K562 (cell line): ENCODE results near the gene MRM2. TPM values are rescaled to one million over a fixed set of nuclear protein-coding genes. Genes with fewer than 3 reads are reported as not detected.

Source experiments
- ATAC-seq: fragments of 200-7000 bp; cut with Tn5 transposase; 3 replicates; pipeline ENCODE4 v1.9.1; 2020; ENCODE audit warnings: moderate library complexity
- BruUV-seq: library from RNA; stranded (reverse); fragments of 400-500 nt; replicated peaks from 2 replicates; lab custom pipeline; 2021; lab: Mats Ljungman, UMichigan
- CTCF ChIA-PET: fragments of 300-600 bp; formaldehyde crosslinking; extraction: SDS; loops from one replicate; lab custom pipeline; 2021; ENCODE audit warnings: low intra/inter-chr PET ratio; lab: Yijun Ruan, JAX
- POLR2A ChIA-PET: fragments of 300-600, 350-650 bp; sonication (Branson Sonifier 250); formaldehyde crosslinking; extraction: SDS; loops from one replicate; lab custom pipeline; 2021; ENCODE audit warnings: antibody characterized with exemption, inconsistent platforms; lab: Yijun Ruan, JAX
- DNase-seq, 4 experiments: peaks; one replicate each; pipeline versions ENCODE4 v3.0.0 to v3.0.0-alpha.2; 2011 to 2018; ENCODE audit warnings: low spot score in 3 of 4, mixed read lengths in 3 of 4; ENCODE audit errors: extremely low read depth in 1 of 4
- FAIRE-seq: peaks from 2 replicates; lab custom pipeline; 2011; peaks lifted over from hg19 to GRCh38; lab: Jason Lieb, UNC
- H2AFZ ChIP-seq: 2 replicates; pipeline ENCODE4 v1.6.0; 2011; ENCODE audit warnings: low read depth, low read length, control low read depth, inconsistent platforms
- H3K27ac ChIP-seq: fragments of 200-600 bp; 3 replicates; pipeline ENCODE4 v1.8.0; 2011; ENCODE audit warnings: low read depth, mild to moderate bottlenecking, control low read depth, inconsistent platforms, low read length, moderate library complexity, mixed read lengths; ENCODE audit errors: extremely low read depth
- H3K27me3 ChIP-seq, 2 experiments: fragments of 300-600 bp in 1 of 2; 2 replicates in 1 of 2; 3 replicates in 1 of 2; pipeline versions ENCODE4 v1.6.0 to v1.8.0; 2011; ENCODE audit warnings: inconsistent platforms in 2 of 2, low read length in 2 of 2, mild to moderate bottlenecking in 1 of 2, mixed read lengths in 1 of 2, moderate library complexity in 1 of 2; ENCODE audit not compliant: control insufficient read depth in 2 of 2, insufficient read depth in 2 of 2
- H3K36me3 ChIP-seq: fragments of 300-600 bp; 3 replicates; pipeline ENCODE4 v1.8.0; 2011; ENCODE audit warnings: mild to moderate bottlenecking, low read length, inconsistent platforms; ENCODE audit not compliant: control insufficient read depth, insufficient read depth
- H3K4me1 ChIP-seq, 2 experiments: fragments of 200-600 bp in 1 of 2; replicated peaks in 1 of 2; 2 replicates in 1 of 2; 3 replicates in 1 of 2; pipeline versions ENCODE4 v1.5.1 to v1.8.0; 2011; ENCODE audit warnings: inconsistent platforms in 2 of 2, low read length in 2 of 2, mild to moderate bottlenecking in 1 of 2, mixed read lengths in 1 of 2, moderate library complexity in 1 of 2; ENCODE audit not compliant: control insufficient read depth in 2 of 2, insufficient read depth in 2 of 2
- H3K4me2 ChIP-seq: 2 replicates; pipeline ENCODE4 v1.6.1; 2011; ENCODE audit warnings: low read length, control low read depth, inconsistent platforms, mixed read lengths; ENCODE audit not compliant: insufficient read depth
- H3K4me3 ChIP-seq: fragments of 200-600 bp; sonication (generic), shearing (Covaris generic); 2 replicates; pipeline ENCODE4 v1.5.1; 2016; ENCODE audit warnings: control low read depth, inconsistent platforms
- H3K79me2 ChIP-seq: fragments of 200-600 bp; 3 replicates; pipeline ENCODE4 v1.8.0; 2011; ENCODE audit warnings: low read length, inconsistent platforms; ENCODE audit not compliant: control insufficient read depth, insufficient read depth
- H3K9ac ChIP-seq, 2 experiments: 2 replicates each; pipeline versions ENCODE4 v1.6.0 to v1.6.1; 2011; ENCODE audit warnings: low read depth in 2 of 2, low read length in 2 of 2, control low read depth in 1 of 2, inconsistent platforms in 1 of 2, mild to moderate bottlenecking in 1 of 2, mixed read lengths in 1 of 2; ENCODE audit not compliant: insufficient read depth in 1 of 2
- H3K9me1 ChIP-seq: one replicate; pipeline ENCODE4 v1.6.0; 2011; ENCODE audit warnings: inconsistent platforms, mild to moderate bottlenecking, low read length, moderate library complexity; ENCODE audit not compliant: control insufficient read depth, insufficient read depth
- H3K9me3 ChIP-seq: replicated peaks from 2 replicates; pipeline ENCODE4 v1.5.1; 2011; ENCODE audit warnings: low read depth, low read length, inconsistent platforms; ENCODE audit not compliant: control insufficient read depth, insufficient read depth
- H4K20me1 ChIP-seq: replicated peaks from 2 replicates; pipeline ENCODE4 v1.6.1; 2011; ENCODE audit warnings: low read length, inconsistent platforms, mixed read lengths; ENCODE audit not compliant: control insufficient read depth, insufficient read depth
- CTCF ChIP-seq, 3 experiments: IDR thresholded peaks in 2 of 3; conservative IDR thresholded peaks in 1 of 3; 2 replicates each; pipeline ENCODE4 v1.5.1; 2011 to 2012; ENCODE audit warnings: low read length in 3 of 3, mild to moderate bottlenecking in 3 of 3, control low read depth in 2 of 3, improper control_type of control experiment in 1 of 3, inconsistent platforms in 1 of 3, low read depth in 1 of 3, mixed read lengths in 1 of 3, moderate library complexity in 1 of 3; ENCODE audit not compliant: insufficient read depth in 2 of 3
- JUNB ChIP-seq: fragments of 450-650 bp; formaldehyde crosslinking; conservative IDR thresholded peaks from 2 replicates; pipeline ENCODE4 v1.4.0; 2020; ENCODE audit warnings: mild to moderate bottlenecking
- MTA1 ChIP-seq: fragments of 450-650 bp; IDR thresholded peaks from 2 replicates; pipeline ENCODE4 v1.6.1; 2017; ENCODE audit warnings: borderline replicate concordance
- MTF1 ChIP-seq: fragments of 250-450 bp; sonication (Bioruptor Pico); IDR thresholded peaks from 2 replicates; pipeline ENCODE4 v1.9.0; 2021; ENCODE audit warnings: moderate library complexity, mild to moderate bottlenecking, inconsistent platforms, borderline replicate concordance
- NR2C1 ChIP-seq, 2 experiments: fragments of 450-650 bp; IDR thresholded peaks; 2 replicates each; pipeline ENCODE4 v1.6.1; 2017; ENCODE audit warnings: mild to moderate bottlenecking in 2 of 2, antibody characterized with exemption in 1 of 2, inconsistent platforms in 1 of 2, missing compliant biosample characterization in 1 of 2, missing genetic modification characterization in 1 of 2
- whole genome bisulfite sequencing: fragments of 100-300 bp; shearing (Covaris generic); methylation state at CpG from one replicate; pipeline ENCODE4 v1.1.6; 2016; ENCODE audit warnings: low coverage, mixed read lengths; ENCODE audit not compliant: insufficient coverage; ENCODE audit errors: missing lambda C conversion rate; 5-methylcytosine and 5-hydroxymethylcytosine counted together
- in situ Hi-C: fragments of 300-500 bp; cut with MboI; formaldehyde crosslinking; loops from 4 replicates; pipeline ENCODE4 v1.15.0; 2018; ENCODE audit warnings: inconsistent platforms, mixed read lengths
- intact Hi-C: fragments of 100-400 bp; cut with micrococcal nuclease; formaldehyde crosslinking; loops from 2 replicates; pipeline ENCODE4 v1.14.2; 2022
- polyA plus RNA-seq, 8 experiments: library from polyadenylated mRNA; depleted of rRNA in 4 of 8; stranded (reverse) in 5 of 8; unstranded in 3 of 8; fragments of >200 nt; fragmentation: Nextera tagmentation in 2 of 8; fragmentation: Illumina TruSeq in 1 of 8; extraction: Ambion mirVana in 2 of 8; extraction: Trizol in 1 of 8; gene quantifications; 2 replicates each; pipeline versions ENCODE4 v1.2.1 to v1.2.3, GENCODE V29; 2011 to 2014; ENCODE audit warnings: inconsistent platforms in 1 of 8, missing spikeins in 1 of 8
- total RNA-seq, 7 experiments: library from RNA; depleted of rRNA in 6 of 7; stranded (reverse); fragments of >200 nt in 6 of 7; fragmentation: Illumina TruSeq in 2 of 7; extraction: Trizol in 2 of 7; gene quantifications; 2 replicates each; pipeline versions ENCODE4 v1.2.1 to v1.2.3, GENCODE V29; 2011 to 2021; ENCODE audit warnings: low replicate concordance in 1 of 7
- TF ChIP-seq, protein P1 (sequence below): fragments of 450-650 bp; formaldehyde crosslinking; IDR thresholded peaks from 2 replicates; pipeline ENCODE4 v1.4.0; 2020; ENCODE audit warnings: mild to moderate bottlenecking, moderate library complexity
- TF ChIP-seq, protein P2 (sequence below), 2 experiments: fragments of 450-650 bp; formaldehyde crosslinking in 1 of 2; IDR thresholded peaks; 2 replicates each; pipeline versions ENCODE4 v1.4.0 to v1.6.1; 2014 to 2020; ENCODE audit warnings: mild to moderate bottlenecking in 2 of 2, borderline replicate concordance in 1 of 2, low read depth in 1 of 2

The MRM2 gene
- total and polyA plus RNA-seq, 9 of the 15 experiments (the other 6 are each of a cell fraction or from before 2014, with no cell fraction given): 32.4 to 116 (median 50.5) TPM

DNA sequence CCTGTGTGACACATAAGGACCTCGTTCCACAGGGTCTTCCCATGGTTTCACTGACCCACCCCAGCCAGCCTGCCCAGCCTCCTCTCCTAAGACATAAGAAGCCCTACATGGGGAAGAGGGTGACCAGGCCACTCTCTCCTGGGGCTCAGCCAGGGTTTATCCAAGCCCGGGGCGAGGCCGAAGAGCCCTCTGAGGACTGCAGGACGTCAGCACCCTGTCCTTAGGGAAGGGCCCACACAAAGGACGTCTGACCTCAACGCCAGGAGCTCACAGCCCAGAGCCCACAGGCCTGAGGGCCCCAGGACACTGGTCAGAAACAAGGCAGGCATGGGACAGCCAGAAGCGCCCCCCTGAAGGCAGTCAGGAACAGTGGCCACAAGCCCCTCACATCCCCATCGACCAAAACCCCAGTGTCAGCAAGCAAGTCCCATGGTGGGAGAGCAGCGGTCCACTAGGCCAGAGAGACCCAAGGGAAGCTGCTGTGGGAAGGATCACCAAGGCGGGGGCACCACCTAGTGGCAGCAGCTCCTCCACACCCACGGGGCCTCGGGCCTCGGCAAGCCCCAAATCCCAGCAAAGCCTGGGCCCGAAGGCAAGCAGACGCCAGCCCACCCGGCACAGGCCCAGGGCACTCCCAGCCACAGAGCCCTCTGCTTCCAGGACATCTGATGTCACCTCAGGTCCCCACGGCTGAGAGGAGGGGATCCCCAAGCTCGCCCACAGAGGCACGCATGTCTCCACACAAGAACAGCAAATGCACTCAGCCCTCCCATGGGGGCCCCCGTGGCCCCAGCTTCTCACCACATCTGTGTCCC, 32.7 kb downstream of the MRM2 start:
- peaks cover 75% of the 10 kb centered on the region; the same call in 2 of the 3 replicates for H3K36me3 ChIP-seq
- TF ChIP-seq JUNB (CRISPR knock-in tag): no peak
- TF ChIP-seq NR2C1 (IDR thresholded peaks at IDR 0.05): no peak
- TF ChIP-seq NR2C1 (tag; IDR thresholded peaks at IDR 0.05): no peak
- no peak for TF ChIP-seq MTA1
- TF ChIP-seq, protein P1, sequence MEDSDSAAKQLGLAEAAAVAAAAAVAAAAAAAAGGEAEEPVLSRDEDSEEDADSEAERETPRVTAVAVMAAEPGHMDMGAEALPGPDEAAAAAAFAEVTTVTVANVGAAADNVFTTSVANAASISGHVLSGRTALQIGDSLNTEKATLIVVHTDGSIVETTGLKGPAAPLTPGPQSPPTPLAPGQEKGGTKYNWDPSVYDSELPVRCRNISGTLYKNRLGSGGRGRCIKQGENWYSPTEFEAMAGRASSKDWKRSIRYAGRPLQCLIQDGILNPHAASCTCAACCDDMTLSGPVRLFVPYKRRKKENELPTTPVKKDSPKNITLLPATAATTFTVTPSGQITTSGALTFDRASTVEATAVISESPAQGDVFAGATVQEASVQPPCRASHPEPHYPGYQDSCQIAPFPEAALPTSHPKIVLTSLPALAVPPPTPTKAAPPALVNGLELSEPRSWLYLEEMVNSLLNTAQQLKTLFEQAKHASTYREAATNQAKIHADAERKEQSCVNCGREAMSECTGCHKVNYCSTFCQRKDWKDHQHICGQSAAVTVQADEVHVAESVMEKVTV (CRISPR knock-in tag): peak; percentile 47
- peak; percentile 64 to 70 (median 69); a peak in 5 of 6 replicates for TF ChIP-seq CTCF (IDR thresholded peaks at IDR 0.05 in 2 of 3, conservative IDR thresholded peaks at IDR 0.05 in 1 of 3; ENCODE audit: insufficient read depth in 2 of 3, low read depth in 1 of 3, low read length in 3 of 3)
- TF ChIP-seq, protein P2, sequence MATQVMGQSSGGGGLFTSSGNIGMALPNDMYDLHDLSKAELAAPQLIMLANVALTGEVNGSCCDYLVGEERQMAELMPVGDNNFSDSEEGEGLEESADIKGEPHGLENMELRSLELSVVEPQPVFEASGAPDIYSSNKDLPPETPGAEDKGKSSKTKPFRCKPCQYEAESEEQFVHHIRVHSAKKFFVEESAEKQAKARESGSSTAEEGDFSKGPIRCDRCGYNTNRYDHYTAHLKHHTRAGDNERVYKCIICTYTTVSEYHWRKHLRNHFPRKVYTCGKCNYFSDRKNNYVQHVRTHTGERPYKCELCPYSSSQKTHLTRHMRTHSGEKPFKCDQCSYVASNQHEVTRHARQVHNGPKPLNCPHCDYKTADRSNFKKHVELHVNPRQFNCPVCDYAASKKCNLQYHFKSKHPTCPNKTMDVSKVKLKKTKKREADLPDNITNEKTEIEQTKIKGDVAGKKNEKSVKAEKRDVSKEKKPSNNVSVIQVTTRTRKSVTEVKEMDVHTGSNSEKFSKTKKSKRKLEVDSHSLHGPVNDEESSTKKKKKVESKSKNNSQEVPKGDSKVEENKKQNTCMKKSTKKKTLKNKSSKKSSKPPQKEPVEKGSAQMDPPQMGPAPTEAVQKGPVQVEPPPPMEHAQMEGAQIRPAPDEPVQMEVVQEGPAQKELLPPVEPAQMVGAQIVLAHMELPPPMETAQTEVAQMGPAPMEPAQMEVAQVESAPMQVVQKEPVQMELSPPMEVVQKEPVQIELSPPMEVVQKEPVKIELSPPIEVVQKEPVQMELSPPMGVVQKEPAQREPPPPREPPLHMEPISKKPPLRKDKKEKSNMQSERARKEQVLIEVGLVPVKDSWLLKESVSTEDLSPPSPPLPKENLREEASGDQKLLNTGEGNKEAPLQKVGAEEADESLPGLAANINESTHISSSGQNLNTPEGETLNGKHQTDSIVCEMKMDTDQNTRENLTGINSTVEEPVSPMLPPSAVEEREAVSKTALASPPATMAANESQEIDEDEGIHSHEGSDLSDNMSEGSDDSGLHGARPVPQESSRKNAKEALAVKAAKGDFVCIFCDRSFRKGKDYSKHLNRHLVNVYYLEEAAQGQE (IDR thresholded peaks at IDR 0.05; ENCODE audit: borderline replicate concordance): peak; percentile 51
- TF ChIP-seq, protein P2 (CRISPR knock-in tag; IDR thresholded peaks at IDR 0.05; ENCODE audit: low read depth): no peak
- TF ChIP-seq MTF1 (CRISPR knock-in tag): no peak

More for the DNA sequence above, 32.7 kb downstream of the MRM2 start:
- in situ Hi-C loops (loop anchor here (10.0 kb wide), 1 partner anchor 625 kb away; no protein-coding TSS in a partner anchor), intact Hi-C loops (loop anchor here (10.0 kb wide), 1 partner anchor 635 kb away; the partner anchor contains the start of gene PSMG3)
- Histone ChIP-seq H3K9me3 (0 out of 2 replicates have a peak, but pooled peaks cover 2% of the 10 kb centered on the region), H3K4me1 (peaks cover 0 to 10% of the 10 kb centered on the region in 2 experiments; a peak in 1 of 5 replicates), H3K27ac (no peak overlapping the region), H3K9ac (no peak overlapping the region), H2AFZ (no peak overlapping the region), H3K4me2 (no peak overlapping the region), H4K20me1 (no peaks in the 10 kb centered on the region; the same call in none of the 2 replicates), H3K27me3 (no peaks in the 10 kb centered on the region), H3K9me1 (no peaks in the 10 kb centered on the region), H3K79me2 (no peaks in the 10 kb centered on the region), H3K4me3 (no peak overlapping the region)
- POLR2A ChIA-PET: interaction anchor here (1.0 to 1.7 kb wide), 2 partner anchors 28 to 359 kb away, joined by 3 to 4 read pairs; no protein-coding TSS in a partner anchor
- CTCF ChIA-PET: interaction anchor here (1.4 kb wide), 1 partner anchor 630 kb away, joined by 12 read pairs; no protein-coding TSS in a partner anchor
- ATAC-seq: peak; percentile 96
- DNase-seq: peak; percentile 59 to 67 (median 64)
- 79% methylated on average over 20 of the region's 21 CpGs for WGBS
- BruUV-seq: no TSS peak
- peak; percentile 49 for FAIRE-seq
